ENCODE results near the gene SLC34A3. TPM values are rescaled to one million over a fixed set of nuclear protein-coding genes. Genes with fewer than 3 reads are reported as not detected.
A peak's percentile ranks its signal among the peaks of the same experiment; 100 is the strongest.

The SLC34A3 gene
- total RNA-seq, 2 experiments from 2014 or later = not detected

- CTCF ChIA-PET = interaction anchor here (0.7 to 5.1 kb wide), 7 partner anchors 8 to 70 kb away, joined by 3 to 55 read pairs (median 12); partner anchors contain the start of genes CYSRT1, NDOR1, RNF208 and RNF224
- H3K9me3 Mint-ChIP-seq (ENCODE audit: low read depth) = no peaks in the 10 kb centered on the region
- peaks cover 34% of the 10 kb centered on the region for H3K4me1 Mint-ChIP-seq
- peak overlapping the region; percentile 36 for H3K27ac Mint-ChIP-seq
- peak overlapping the region; percentile 28 for H3K4me3 Mint-ChIP-seq
- no peak for ATAC-seq
- peaks cover 2% of the 10 kb centered on the region for H3K36me3 Mint-ChIP-seq
- DNase-seq = no peak
- no peaks in the 10 kb centered on the region for H3K27me3 Mint-ChIP-seq
Observed at GRCh38 chr9:137190315-137190856, 40.3 kb upstream of the SLC34A3 start.

- peak overlapping the region; percentile 36 for H3K27ac Mint-ChIP-seq
- H3K9me3 Mint-ChIP-seq (ENCODE audit: low read depth) = no peaks in the 10 kb centered on the region
- peaks cover 2% of the 10 kb centered on the region for H3K36me3 Mint-ChIP-seq
- no peaks in the 10 kb centered on the region for H3K27me3 Mint-ChIP-seq
- peaks cover 29% of the 10 kb centered on the region for H3K4me1 Mint-ChIP-seq
- no peak for DNase-seq
- no peak overlapping the region for H3K4me3 Mint-ChIP-seq
- CTCF ChIA-PET = interaction anchor here (5.1 kb wide), 1 partner anchor 13 kb away, joined by 55 read pairs; the partner anchor contains the start of genes NDOR1, TMEM203 and TPRN
- ATAC-seq = no peak
Observed at GRCh38 chr9:137191245-137191644, 39.5 kb upstream of the SLC34A3 start.

GRCh38 chr9:137191691-137192447 lies 38.8 kb upstream of the SLC34A3 start:
- no peak overlapping the region for H3K27ac Mint-ChIP-seq
- peaks cover 2% of the 10 kb centered on the region for H3K36me3 Mint-ChIP-seq
- no peaks in the 10 kb centered on the region for H3K9me3 Mint-ChIP-seq (ENCODE audit: low read depth)
- CTCF ChIA-PET = interaction anchor here (1.2 kb wide), 1 partner anchor 9 kb away, joined by 4 read pairs; the partner anchor contains the start of gene TPRN
- no peak for ATAC-seq
- no peaks in the 10 kb centered on the region for H3K27me3 Mint-ChIP-seq
- H3K4me1 Mint-ChIP-seq = peaks cover 24% of the 10 kb centered on the region
- no peak overlapping the region for H3K4me3 Mint-ChIP-seq
- no peak for DNase-seq

GRCh38 chr9:137192448-137192780 lies 38.3 kb upstream of the SLC34A3 start:
- CTCF ChIA-PET = interaction anchor here (1.2 kb wide), 1 partner anchor 8 kb away, joined by 4 read pairs; the partner anchor contains the start of gene TPRN
- Mint-ChIP-seq H3K4me3 (no peak overlapping the region), H3K27ac (no peak overlapping the region), H3K9me3 (ENCODE audit: low read depth) (no peaks in the 10 kb centered on the region), H3K27me3 (no peaks in the 10 kb centered on the region), H3K36me3 (peaks cover 2% of the 10 kb centered on the region), H3K4me1 (peaks cover 19% of the 10 kb centered on the region)
- no peak for ATAC-seq
- no peak for DNase-seq

- peaks cover 16% of the 10 kb centered on the region for H3K4me1 Mint-ChIP-seq
Observed at GRCh38 chr9:137192859-137193258, 37.8 kb upstream of the SLC34A3 start.

GRCh38 chr9:137193771-137194170 lies 36.9 kb upstream of the SLC34A3 start:
- CTCF ChIA-PET = interaction anchor here (0.8 kb wide), 1 partner anchor 43 kb away, joined by 4 read pairs; no protein-coding TSS in a partner anchor
- H3K4me1 Mint-ChIP-seq = peaks cover 18% of the 10 kb centered on the region
- peaks cover 2% of the 10 kb centered on the region for H3K36me3 Mint-ChIP-seq
- H3K27ac Mint-ChIP-seq = no peak overlapping the region
- ATAC-seq (no peak), DNase-seq (no peak)
- no peak overlapping the region for H3K4me3 Mint-ChIP-seq
- no peaks in the 10 kb centered on the region for H3K9me3 Mint-ChIP-seq (ENCODE audit: low read depth)
- no peaks in the 10 kb centered on the region for H3K27me3 Mint-ChIP-seq

More at GRCh38 chr9:137192859-137193258, 37.8 kb upstream of the SLC34A3 start:
- CTCF ChIA-PET = interaction anchor here (0.8 to 1.2 kb wide), 2 partner anchors 8 to 44 kb away, joined by 4 read pairs; partner anchors contain the start of gene TPRN
- H3K36me3 Mint-ChIP-seq = peaks cover 2% of the 10 kb centered on the region
- DNase-seq (no peak), ATAC-seq (no peak)
- H3K27ac Mint-ChIP-seq = no peak overlapping the region
- no peaks in the 10 kb centered on the region for H3K27me3 Mint-ChIP-seq
- no peaks in the 10 kb centered on the region for H3K9me3 Mint-ChIP-seq (ENCODE audit: low read depth)
- H3K4me3 Mint-ChIP-seq = no peak overlapping the region

GRCh38 chr9:137194388-137194787 lies 36.3 kb upstream of the SLC34A3 start:
- Mint-ChIP-seq H3K36me3 (peaks cover 2% of the 10 kb centered on the region), H3K4me1 (peaks cover 15% of the 10 kb centered on the region), H3K9me3 (ENCODE audit: low read depth) (no peaks in the 10 kb centered on the region), H3K27ac (no peak overlapping the region), H3K27me3 (no peaks in the 10 kb centered on the region), H3K4me3 (no peak overlapping the region)
- DNase-seq (no peak), ATAC-seq (no peak)
- CTCF ChIA-PET = no interaction called here

- CTCF ChIA-PET = interaction anchor here (1.8 kb wide), 1 partner anchor 10 kb away, joined by 4 read pairs; the partner anchor contains the start of genes NDOR1 and TMEM203
- no peak overlapping the region for H3K27ac Mint-ChIP-seq
- no peaks in the 10 kb centered on the region for H3K9me3 Mint-ChIP-seq (ENCODE audit: low read depth)
- peaks cover 2% of the 10 kb centered on the region for H3K36me3 Mint-ChIP-seq
- ATAC-seq (no peak), DNase-seq (no peak)
- H3K27me3 Mint-ChIP-seq = no peaks in the 10 kb centered on the region
- H3K4me1 Mint-ChIP-seq = peaks cover 12% of the 10 kb centered on the region
- H3K4me3 Mint-ChIP-seq = no peak overlapping the region
Observed at GRCh38 chr9:137194909-137195308, 35.8 kb upstream of the SLC34A3 start.

- CTCF ChIA-PET = interaction anchor here (1.8 kb wide), 1 partner anchor 9 kb away, joined by 4 read pairs; the partner anchor contains the start of genes NDOR1 and TMEM203
- DNase-seq (no peak), ATAC-seq (no peak)
- no peak overlapping the region for H3K27ac Mint-ChIP-seq
- no peaks in the 10 kb centered on the region for H3K36me3 Mint-ChIP-seq
- H3K4me3 Mint-ChIP-seq = no peak overlapping the region
- peaks cover 6% of the 10 kb centered on the region for H3K4me1 Mint-ChIP-seq
- no peaks in the 10 kb centered on the region for H3K27me3 Mint-ChIP-seq
- no peaks in the 10 kb centered on the region for H3K9me3 Mint-ChIP-seq (ENCODE audit: low read depth)
Observed at GRCh38 chr9:137195525-137196220, 35.0 kb upstream of the SLC34A3 start.

GRCh38 chr9:137198051-137198901 lies 32.4 kb upstream of the SLC34A3 start:
- Mint-ChIP-seq H3K9me3 (ENCODE audit: low read depth) (no peaks in the 10 kb centered on the region), H3K4me1 (peaks cover 20% of the 10 kb centered on the region), H3K27me3 (no peaks in the 10 kb centered on the region), H3K27ac (no peak overlapping the region), H3K36me3 (no peaks in the 10 kb centered on the region), H3K4me3 (no peak overlapping the region)
- DNase-seq (no peak), ATAC-seq (no peak)
- CTCF ChIA-PET = interaction anchor here (1.4 to 3.4 kb wide), 3 partner anchors 9 to 83 kb away, joined by 3 to 12 read pairs (median 8); partner anchors contain the start of genes ANAPC2 and SSNA1

GRCh38 chr9:137198902-137199283 lies 31.8 kb upstream of the SLC34A3 start:
- Mint-ChIP-seq H3K36me3 (no peaks in the 10 kb centered on the region), H3K4me3 (no peak overlapping the region), H3K9me3 (ENCODE audit: low read depth) (no peaks in the 10 kb centered on the region), H3K27ac (no peak overlapping the region), H3K4me1 (peaks cover 22% of the 10 kb centered on the region), H3K27me3 (no peaks in the 10 kb centered on the region)
- CTCF ChIA-PET = interaction anchor here (1.4 to 3.4 kb wide), 3 partner anchors 10 to 84 kb away, joined by 3 to 12 read pairs (median 8); partner anchors contain the start of genes ANAPC2 and SSNA1
- DNase-seq (no peak), ATAC-seq (no peak)

GRCh38 chr9:137199411-137200121 lies 31.1 kb upstream of the SLC34A3 start:
- DNase-seq (no peak), ATAC-seq (no peak)
- Mint-ChIP-seq H3K9me3 (ENCODE audit: low read depth) (no peaks in the 10 kb centered on the region), H3K4me1 (peaks cover 28% of the 10 kb centered on the region), H3K27me3 (no peaks in the 10 kb centered on the region), H3K27ac (no peak overlapping the region), H3K36me3 (peaks cover 2% of the 10 kb centered on the region), H3K4me3 (peak overlapping the region; percentile 62)
- CTCF ChIA-PET = interaction anchor here (2.5 to 3.4 kb wide), 2 partner anchors 10 to 37 kb away, joined by 8 to 12 read pairs; partner anchors contain the start of genes ANAPC2 and SSNA1
